Hepatocyte (in vitro differentiated cells): ENCODE measurements around the gene TCTN1. TPM values are rescaled to one million over a fixed set of nuclear protein-coding genes. Genes with fewer than 3 reads are reported as not detected.

Experiments
- DNase-seq: peaks from one replicate; pipeline ENCODE4 v3.0.0-alpha.2; 2016; ENCODE audit warnings: low spot score
- H2AFZ ChIP-seq: fragments of 200-600 bp; sonication (generic); 2 replicates; pipeline ENCODE4 v1.6.0; 2016; ENCODE audit warnings: antibody characterized with exemption, mild to moderate bottlenecking
- H3K27ac ChIP-seq: fragments of 200-600 bp; sonication (generic); 2 replicates; pipeline ENCODE4 v1.5.1; 2016; ENCODE audit warnings: mild to moderate bottlenecking
- H3K27me3 ChIP-seq: fragments of 200-600 bp; sonication (generic); 2 replicates; pipeline ENCODE4 v1.6.1; 2016
- H3K36me3 ChIP-seq: fragments of 200-600 bp; sonication (generic); replicated peaks from 2 replicates; pipeline ENCODE4 v1.5.1; 2016; ENCODE audit warnings: low read depth; ENCODE audit not compliant: insufficient read depth
- H3K4me1 ChIP-seq: fragments of 200-600 bp; sonication (generic); 2 replicates; pipeline ENCODE4 v1.5.1; 2016; ENCODE audit warnings: mild to moderate bottlenecking, moderate library complexity; ENCODE audit not compliant: insufficient read depth
- H3K4me2 ChIP-seq: fragments of 200-600 bp; sonication (generic); 2 replicates; pipeline ENCODE4 v1.6.0; 2016
- H3K4me3 ChIP-seq: fragments of 200-600 bp; sonication (generic); 2 replicates; pipeline ENCODE4 v1.5.1; 2016; ENCODE audit warnings: mild to moderate bottlenecking
- H3K79me2 ChIP-seq: fragments of 200-600 bp; sonication (generic); 2 replicates; pipeline ENCODE4 v1.6.0; 2017; ENCODE audit warnings: mild to moderate bottlenecking
- H3K9me2 ChIP-seq: fragments of 200-600 bp; sonication (generic); replicated peaks from 2 replicates; pipeline ENCODE4 v1.6.0; 2017; ENCODE audit warnings: mild to moderate bottlenecking; ENCODE audit not compliant: insufficient read depth
- H3K9me3 ChIP-seq: fragments of 200-600 bp; sonication (generic); 2 replicates; pipeline ENCODE4 v1.5.1; 2016; ENCODE audit warnings: low read depth, mild to moderate bottlenecking
- H4K20me1 ChIP-seq: fragments of 200-600 bp; sonication (generic); 2 replicates; pipeline ENCODE4 v1.6.0; 2016; ENCODE audit warnings: mild to moderate bottlenecking; ENCODE audit not compliant: insufficient read depth, poor library complexity, severe bottlenecking
- EZH2 ChIP-seq: fragments of 200-600 bp; sonication (generic); IDR thresholded peaks from 2 replicates; pipeline ENCODE4 v1.6.1; 2016; ENCODE audit warnings: antibody characterized with exemption, mild to moderate bottlenecking, borderline replicate concordance
- EZH2phosphoT487 ChIP-seq: fragments of 200-600 bp; sonication (generic); IDR thresholded peaks from one replicate; pipeline ENCODE4 v1.6.1; 2018; ENCODE audit warnings: antibody characterized with exemption, mild to moderate bottlenecking, low read depth, moderate library complexity; ENCODE audit not compliant: unreplicated experiment, severe bottlenecking
- WGBS: methylation state at CpG from one replicate; pipeline ENCODE4 v1.1.6; 2016; ENCODE audit warnings: low lambda C conversion rate; ENCODE audit errors: missing lambda C conversion rate; 5-methylcytosine and 5-hydroxymethylcytosine counted together
- polyA plus RNA-seq: library from polyadenylated mRNA; unstranded; fragments of >200 nt; fragmentation: Nextera tagmentation; extraction: Ambion mirVana; gene quantifications from 2 replicates; pipeline ENCODE4 v1.2.1, GENCODE V29; 2016
- total RNA-seq: library from RNA; depleted of rRNA; stranded (reverse); fragments of >200 nt; gene quantifications from 2 replicates; pipeline ENCODE4 v1.2.3, GENCODE V29; 2014
- TF ChIP-seq, protein P1 (sequence below): fragments of 200-600 bp; sonication (generic); IDR thresholded peaks from 2 replicates; pipeline ENCODE4 v1.5.1; 2016; ENCODE audit warnings: antibody characterized with exemption, mild to moderate bottlenecking; ENCODE audit not compliant: poor library complexity

Gene TCTN1
- total and polyA plus RNA-seq, 2 experiments from 2014 or later, result 39.0 to 40.6 TPM

GRCh38 chr12:110590059-110590458, 23.9 kb upstream of the TCTN1 start:
- 100% methylated on average over 1 of the region's 1 CpG for WGBS
- Histone ChIP-seq H2AFZ (no peak overlapping the region), H3K36me3 (no peaks in the 10 kb centered on the region), H3K4me3 (no peak overlapping the region), H3K27me3 (no peaks in the 10 kb centered on the region), H3K9me2 (no peaks in the 10 kb centered on the region), H4K20me1 (no peaks in the 10 kb centered on the region), H3K79me2 (no peaks in the 10 kb centered on the region), H3K4me2 (no peak overlapping the region), H3K9me3 (no peaks in the 10 kb centered on the region), H3K27ac (no peak overlapping the region), H3K4me1 (no peaks in the 10 kb centered on the region)
- DNase-seq, result no peak
- TF ChIP-seq EZH2 (no peak), EZH2phosphoT487 (no peak)
- TF ChIP-seq, protein P1, sequence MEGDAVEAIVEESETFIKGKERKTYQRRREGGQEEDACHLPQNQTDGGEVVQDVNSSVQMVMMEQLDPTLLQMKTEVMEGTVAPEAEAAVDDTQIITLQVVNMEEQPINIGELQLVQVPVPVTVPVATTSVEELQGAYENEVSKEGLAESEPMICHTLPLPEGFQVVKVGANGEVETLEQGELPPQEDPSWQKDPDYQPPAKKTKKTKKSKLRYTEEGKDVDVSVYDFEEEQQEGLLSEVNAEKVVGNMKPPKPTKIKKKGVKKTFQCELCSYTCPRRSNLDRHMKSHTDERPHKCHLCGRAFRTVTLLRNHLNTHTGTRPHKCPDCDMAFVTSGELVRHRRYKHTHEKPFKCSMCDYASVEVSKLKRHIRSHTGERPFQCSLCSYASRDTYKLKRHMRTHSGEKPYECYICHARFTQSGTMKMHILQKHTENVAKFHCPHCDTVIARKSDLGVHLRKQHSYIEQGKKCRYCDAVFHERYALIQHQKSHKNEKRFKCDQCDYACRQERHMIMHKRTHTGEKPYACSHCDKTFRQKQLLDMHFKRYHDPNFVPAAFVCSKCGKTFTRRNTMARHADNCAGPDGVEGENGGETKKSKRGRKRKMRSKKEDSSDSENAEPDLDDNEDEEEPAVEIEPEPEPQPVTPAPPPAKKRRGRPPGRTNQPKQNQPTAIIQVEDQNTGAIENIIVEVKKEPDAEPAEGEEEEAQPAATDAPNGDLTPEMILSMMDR, result no peak

GRCh38 chr12:110590806-110591326, 23.1 kb upstream of the TCTN1 start:
- Histone ChIP-seq H3K4me1 (no peaks in the 10 kb centered on the region), H3K79me2 (no peaks in the 10 kb centered on the region), H3K9me2 (no peaks in the 10 kb centered on the region), H3K4me2 (no peak overlapping the region), H3K27ac (peak overlapping the region; percentile 27), H3K27me3 (no peaks in the 10 kb centered on the region), H4K20me1 (no peaks in the 10 kb centered on the region), H3K36me3 (no peaks in the 10 kb centered on the region), H3K9me3 (no peaks in the 10 kb centered on the region), H3K4me3 (no peak overlapping the region), H2AFZ (no peak overlapping the region)
- no peak for DNase-seq
- 85% methylated on average over 3 of the region's 3 CpGs for WGBS
- TF ChIP-seq EZH2, result no peak
- TF ChIP-seq, protein P1, result no peak
- TF ChIP-seq EZH2phosphoT487, result no peak

DNA sequence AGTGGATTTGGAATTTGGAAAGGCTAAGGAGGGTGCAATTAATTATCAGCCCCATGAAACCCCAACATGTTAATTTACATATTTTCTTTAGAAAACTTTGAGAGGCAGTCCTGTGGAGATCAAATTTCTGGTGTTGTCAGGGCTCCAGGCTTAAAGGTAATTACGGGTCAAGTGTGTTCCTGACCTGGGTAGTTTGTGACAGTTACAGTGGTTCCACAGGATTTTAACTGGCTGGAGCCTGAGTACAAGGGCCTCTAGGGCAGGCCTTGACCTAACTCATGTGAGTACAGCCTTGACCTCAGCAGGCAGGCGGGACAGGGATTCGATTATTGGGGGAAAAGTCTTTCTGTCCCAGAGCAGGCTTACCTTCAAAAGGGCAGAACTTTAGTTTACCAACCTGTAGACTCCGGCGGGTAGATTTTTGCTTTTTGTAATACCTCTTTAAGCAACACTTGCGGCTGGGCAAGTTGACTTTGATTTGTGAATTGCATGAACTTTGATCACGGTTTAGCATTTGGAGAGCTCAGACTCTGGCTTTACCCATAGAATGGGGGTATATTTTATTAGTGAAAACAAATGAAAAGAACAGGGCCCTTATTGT, 22.4 kb upstream of the TCTN1 start:
- H3K4me1 ChIP-seq, result no peaks in the 10 kb centered on the region
- no peak overlapping the region for H3K4me3 ChIP-seq
- no peaks in the 10 kb centered on the region for H3K27me3 ChIP-seq
- H2AFZ ChIP-seq, result no peak overlapping the region
- H3K9me2 ChIP-seq, result no peaks in the 10 kb centered on the region
- no peaks in the 10 kb centered on the region for H4K20me1 ChIP-seq
- TF ChIP-seq EZH2phosphoT487, result no peak
- TF ChIP-seq, protein P1, result no peak
- no peak for TF ChIP-seq EZH2
- no peaks in the 10 kb centered on the region for H3K79me2 ChIP-seq
- no peaks in the 10 kb centered on the region for H3K36me3 ChIP-seq
- WGBS, result 54% methylated on average over 7 of the region's 7 CpGs
- H3K4me2 ChIP-seq, result no peak overlapping the region
- peak; percentile 14 for DNase-seq
- H3K27ac ChIP-seq, result peak overlapping the region; percentile 27
- no peaks in the 10 kb centered on the region for H3K9me3 ChIP-seq
